GM23248 (cell line): Measurements from ENCODE around the gene ZBTB7C.

Experiments
- EZH2 ChIP-seq: fragments of 200-600 bp; sonication (generic); IDR thresholded peaks from 2 replicates; pipeline ENCODE4 v1.6.1; 2018; ENCODE audit warnings: antibody characterized with exemption, mild to moderate bottlenecking; ENCODE audit not compliant: insufficient read depth, poor library complexity, severe bottlenecking
- EZH2phosphoT487 ChIP-seq: fragments of 200-600 bp; sonication (generic); IDR thresholded peaks from 2 replicates; pipeline ENCODE4 v1.6.1; 2018; ENCODE audit warnings: antibody characterized with exemption, moderate library complexity, mild to moderate bottlenecking, low read depth; ENCODE audit not compliant: insufficient read depth

- TF ChIP-seq EZH2 (no peak), EZH2phosphoT487 (no peak)
Observed at GRCh38 chr18:48292782-48293424, 116.3 kb downstream of the ZBTB7C start.
